T-helper 2 cell treated with Interferon-gamma antibody and Interleukin-4, amounts not matched to agents 5 μg/mL and 100 μg/mL, for 36 hours (primary cell): ENCODE measurements around the gene IKBKE.

Experiments used
- DNase-seq: peaks from one replicate; pipeline ENCODE4 v3.0.0; 2021; ENCODE audit warnings: low spot score
- H3K27ac Mint-ChIP-seq: one replicate; pipeline ENCODE4 v1.8.0; 2021; ENCODE audit warnings: mild to moderate bottlenecking, mixed read lengths
- H3K27me3 Mint-ChIP-seq: one replicate; pipeline ENCODE4 v1.8.0; 2021; ENCODE audit warnings: low read depth, mixed read lengths
- H3K36me3 Mint-ChIP-seq: one replicate; pipeline ENCODE4 v1.8.0; 2021; ENCODE audit warnings: low read depth, mixed read lengths
- H3K4me1 Mint-ChIP-seq: one replicate; pipeline ENCODE4 v1.8.0; 2021; ENCODE audit warnings: low read depth, mixed read lengths
- H3K4me3 Mint-ChIP-seq: one replicate; pipeline ENCODE4 v1.8.0; 2022; ENCODE audit warnings: mild to moderate bottlenecking, moderate library complexity, mixed read lengths
- H3K9me3 Mint-ChIP-seq: one replicate; pipeline ENCODE4 v1.8.0; 2021; ENCODE audit warnings: mixed read lengths

IKBKE gene

DNA sequence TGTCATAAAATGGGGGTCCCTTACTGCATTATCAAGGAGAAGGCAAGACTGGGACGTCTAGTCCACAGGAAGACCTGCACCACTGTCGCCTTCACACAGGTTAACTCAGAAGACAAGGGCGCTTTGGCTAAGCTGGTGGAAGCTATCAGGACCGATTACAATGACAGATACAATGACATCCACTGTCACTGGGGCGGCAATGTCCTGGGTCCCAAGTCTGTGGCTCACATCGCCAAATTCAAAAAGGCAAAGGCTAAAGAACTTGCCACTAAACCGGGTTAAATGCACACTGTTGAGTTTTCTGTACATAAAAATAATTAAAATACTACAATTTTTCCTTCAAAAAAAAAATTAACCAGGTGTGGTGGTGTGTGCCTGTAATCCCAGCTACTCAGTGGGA is 59.1 kb downstream of the IKBKE start:
- no peaks in the 10 kb centered on the region for H3K9me3 Mint-ChIP-seq
- H3K4me3 Mint-ChIP-seq, result no peak overlapping the region
- no peak for DNase-seq
- no peak overlapping the region for H3K27ac Mint-ChIP-seq
- peaks cover 6% of the 10 kb centered on the region for H3K4me1 Mint-ChIP-seq
- no peaks in the 10 kb centered on the region for H3K36me3 Mint-ChIP-seq
- H3K27me3 Mint-ChIP-seq, result no peaks in the 10 kb centered on the region

GRCh38 chr1:206532368-206532767 is 62.1 kb downstream of the IKBKE start:
- Mint-ChIP-seq H3K36me3 (no peaks in the 10 kb centered on the region), H3K4me3 (no peak overlapping the region), H3K27me3 (no peaks in the 10 kb centered on the region), H3K27ac (no peak overlapping the region), H3K4me1 (no peaks in the 10 kb centered on the region), H3K9me3 (no peaks in the 10 kb centered on the region)
- no peak for DNase-seq

DNA sequence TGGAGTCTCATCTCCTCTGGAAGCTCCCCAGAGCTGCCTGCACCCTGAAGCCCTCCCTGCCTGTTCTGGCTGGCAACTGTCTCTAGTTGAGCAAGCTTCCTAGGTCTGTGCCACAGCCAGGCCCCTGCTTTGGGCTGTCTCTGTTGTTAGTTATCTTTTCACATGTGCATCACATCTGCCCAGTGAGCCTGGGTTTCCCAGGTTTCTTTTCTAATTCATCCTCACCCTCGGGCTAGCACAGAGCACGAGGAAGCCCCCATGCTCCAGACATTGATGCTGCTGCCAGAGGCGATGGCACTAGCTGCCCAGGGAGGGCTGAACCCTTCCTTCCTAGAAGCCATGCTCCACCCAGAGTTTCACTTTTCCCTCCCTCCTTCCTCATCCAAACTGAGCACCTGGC is 64.3 kb downstream of the IKBKE start:
- no peak overlapping the region for H3K4me3 Mint-ChIP-seq
- no peak for DNase-seq
- no peaks in the 10 kb centered on the region for H3K36me3 Mint-ChIP-seq
- H3K27me3 Mint-ChIP-seq, result no peaks in the 10 kb centered on the region
- H3K9me3 Mint-ChIP-seq, result no peaks in the 10 kb centered on the region
- H3K4me1 Mint-ChIP-seq, result peaks cover 1% of the 10 kb centered on the region
- no peak overlapping the region for H3K27ac Mint-ChIP-seq

DNA sequence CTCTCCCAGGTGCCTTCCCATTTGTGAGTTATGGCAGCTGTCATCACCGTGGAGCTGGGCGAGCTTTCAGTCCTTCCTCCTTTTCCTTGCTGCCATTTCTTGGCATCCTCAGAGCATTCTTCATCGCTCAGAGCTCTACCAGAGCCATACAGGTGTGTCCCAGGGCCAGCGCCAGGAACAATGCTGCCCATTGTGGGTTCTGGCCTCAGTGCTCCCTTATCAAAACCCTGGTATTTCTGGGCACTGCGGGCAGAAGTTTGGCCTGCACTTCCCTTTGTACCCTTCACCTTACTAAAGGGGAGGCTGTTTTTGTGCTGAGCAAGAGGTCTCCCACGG is 65.5 kb downstream of the IKBKE start:
- H3K36me3 Mint-ChIP-seq, result no peaks in the 10 kb centered on the region
- H3K27me3 Mint-ChIP-seq, result no peaks in the 10 kb centered on the region
- DNase-seq, result no peak
- H3K27ac Mint-ChIP-seq, result no peak overlapping the region
- H3K4me3 Mint-ChIP-seq, result no peak overlapping the region
- H3K4me1 Mint-ChIP-seq, result peaks cover 1% of the 10 kb centered on the region
- H3K9me3 Mint-ChIP-seq, result no peaks in the 10 kb centered on the region

GRCh38 chr1:206537141-206537540 is 66.9 kb downstream of the IKBKE start:
- no peaks in the 10 kb centered on the region for H3K36me3 Mint-ChIP-seq
- H3K27ac Mint-ChIP-seq, result no peak overlapping the region
- no peaks in the 10 kb centered on the region for H3K27me3 Mint-ChIP-seq
- no peak overlapping the region for H3K4me3 Mint-ChIP-seq
- DNase-seq, result no peak
- no peaks in the 10 kb centered on the region for H3K9me3 Mint-ChIP-seq
- H3K4me1 Mint-ChIP-seq, result peaks cover 1% of the 10 kb centered on the region

DNA sequence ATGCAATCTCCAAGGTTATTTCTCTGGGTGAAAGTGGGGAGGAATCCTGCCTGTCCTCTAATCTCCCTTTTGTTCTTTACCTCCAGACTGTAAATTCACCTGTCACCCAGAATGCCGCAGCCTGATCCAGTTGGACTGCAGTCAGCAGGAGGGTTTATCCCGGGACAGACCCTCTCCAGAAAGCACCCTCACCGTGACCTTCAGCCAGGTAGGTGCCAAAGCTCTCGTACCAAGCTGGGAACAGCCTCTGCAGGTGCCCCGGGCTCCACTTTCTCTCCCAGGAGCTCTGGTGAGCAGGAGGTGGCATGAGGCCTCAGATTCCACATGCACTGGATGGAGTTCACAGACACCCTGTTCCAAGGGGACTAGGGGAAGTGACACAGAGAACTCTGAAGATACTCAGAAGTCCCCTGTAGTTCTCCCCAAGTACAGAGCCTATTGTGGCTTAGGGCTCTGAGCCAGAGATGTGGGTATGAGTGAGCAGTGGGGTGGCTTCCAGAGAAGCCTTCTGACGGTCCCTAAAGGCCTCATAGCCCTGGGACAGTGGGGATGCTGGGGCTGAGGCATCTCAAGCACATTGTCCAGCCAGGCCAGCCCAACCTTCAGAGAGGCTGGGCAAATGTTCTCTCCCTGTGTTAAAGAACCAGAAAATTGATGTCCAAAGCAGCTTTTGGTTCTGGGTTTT is 68.0 kb downstream of the IKBKE start:
- Mint-ChIP-seq H3K27ac (no peak overlapping the region), H3K9me3 (no peaks in the 10 kb centered on the region), H3K36me3 (no peaks in the 10 kb centered on the region), H3K4me1 (peaks cover 1% of the 10 kb centered on the region), H3K4me3 (no peak overlapping the region), H3K27me3 (no peaks in the 10 kb centered on the region)
- no peak for DNase-seq

DNA sequence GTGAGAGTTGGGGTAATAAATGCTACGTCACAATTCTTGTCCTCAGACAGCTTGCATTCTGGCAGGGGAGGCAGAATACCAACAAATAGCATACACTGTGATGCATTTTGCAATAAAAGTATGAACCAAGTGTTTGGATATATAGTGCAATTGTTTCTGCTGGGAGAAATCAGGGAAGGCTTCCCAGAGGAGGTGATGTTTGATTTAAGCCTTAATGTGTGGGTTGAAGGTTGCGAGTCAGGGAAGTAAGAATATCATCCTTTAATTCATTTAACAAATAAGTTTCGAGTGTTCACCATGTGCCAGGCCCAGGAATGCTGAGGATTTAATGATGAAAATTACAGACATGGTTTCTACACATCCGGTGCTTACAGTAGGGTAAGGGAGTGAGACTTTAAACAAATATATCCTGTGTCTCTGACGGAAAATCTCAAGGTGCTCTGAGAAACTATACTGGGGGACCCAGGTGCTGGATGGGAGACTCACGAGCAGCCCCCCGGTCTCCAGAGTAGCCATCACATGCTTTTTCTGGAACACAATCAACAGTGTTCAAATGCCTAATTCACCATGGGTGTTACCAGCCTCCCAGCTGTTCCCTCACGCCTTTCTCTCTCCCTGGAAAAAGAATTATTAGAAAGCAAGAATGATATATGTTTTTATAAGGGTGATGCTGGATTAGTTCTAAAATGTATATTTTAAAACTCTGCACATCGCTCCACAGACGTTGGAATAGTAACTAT is 68.8 kb downstream of the IKBKE start:
- H3K4me1 Mint-ChIP-seq, result peaks cover 1% of the 10 kb centered on the region
- H3K27me3 Mint-ChIP-seq, result no peaks in the 10 kb centered on the region
- no peaks in the 10 kb centered on the region for H3K9me3 Mint-ChIP-seq
- H3K4me3 Mint-ChIP-seq, result no peak overlapping the region
- DNase-seq, result no peak
- H3K27ac Mint-ChIP-seq, result no peak overlapping the region
- no peaks in the 10 kb centered on the region for H3K36me3 Mint-ChIP-seq

- Mint-ChIP-seq H3K36me3 (no peaks in the 10 kb centered on the region), H3K27ac (no peak overlapping the region), H3K27me3 (no peaks in the 10 kb centered on the region), H3K4me3 (no peak overlapping the region), H3K9me3 (no peaks in the 10 kb centered on the region), H3K4me1 (peaks cover 10% of the 10 kb centered on the region)
- DNase-seq, result no peak
Measured at GRCh38 chr1:206540044-206540780, 69.9 kb downstream of the IKBKE start.

DNA sequence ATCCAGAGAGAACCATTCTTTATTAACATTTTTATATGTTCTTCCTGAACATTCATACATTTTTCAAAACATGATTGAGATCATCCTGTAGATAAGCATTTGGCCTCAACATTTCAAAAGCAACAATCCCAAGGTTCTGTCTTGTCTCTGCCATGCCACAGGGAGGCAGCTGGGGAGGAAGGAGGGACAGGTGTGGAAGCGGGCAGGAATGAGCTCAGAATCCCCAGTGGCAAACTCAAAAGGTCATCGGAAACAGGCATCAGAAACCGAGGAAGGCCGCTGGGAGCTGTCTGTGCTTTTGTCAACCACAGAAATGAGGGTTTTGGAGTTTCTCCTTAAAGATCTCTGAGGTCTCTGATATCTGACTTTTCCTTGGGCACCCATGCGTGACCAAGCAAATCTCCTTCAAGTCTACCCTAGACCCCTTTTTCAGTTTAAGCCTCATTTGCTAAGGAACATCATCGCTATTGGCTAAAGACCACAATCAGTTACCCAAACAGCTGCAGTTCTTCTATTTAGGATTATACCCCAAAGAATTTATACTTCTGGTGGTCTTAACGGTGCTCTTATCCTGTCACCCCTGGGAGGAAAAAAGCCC is 71.1 kb downstream of the IKBKE start:
- Mint-ChIP-seq H3K36me3 (no peaks in the 10 kb centered on the region), H3K4me1 (peaks cover 13% of the 10 kb centered on the region), H3K4me3 (no peak overlapping the region), H3K9me3 (no peaks in the 10 kb centered on the region), H3K27me3 (no peaks in the 10 kb centered on the region), H3K27ac (no peak overlapping the region)
- DNase-seq, result no peak

- H3K9me3 Mint-ChIP-seq, result no peaks in the 10 kb centered on the region
- H3K4me3 Mint-ChIP-seq, result no peak overlapping the region
- H3K4me1 Mint-ChIP-seq, result peaks cover 14% of the 10 kb centered on the region
- no peaks in the 10 kb centered on the region for H3K36me3 Mint-ChIP-seq
- DNase-seq, result peak; percentile 66
- no peaks in the 10 kb centered on the region for H3K27me3 Mint-ChIP-seq
- peak overlapping the region; percentile 13 for H3K27ac Mint-ChIP-seq
Measured at GRCh38 chr1:206544562-206545257, 74.4 kb downstream of the IKBKE start.

DNA sequence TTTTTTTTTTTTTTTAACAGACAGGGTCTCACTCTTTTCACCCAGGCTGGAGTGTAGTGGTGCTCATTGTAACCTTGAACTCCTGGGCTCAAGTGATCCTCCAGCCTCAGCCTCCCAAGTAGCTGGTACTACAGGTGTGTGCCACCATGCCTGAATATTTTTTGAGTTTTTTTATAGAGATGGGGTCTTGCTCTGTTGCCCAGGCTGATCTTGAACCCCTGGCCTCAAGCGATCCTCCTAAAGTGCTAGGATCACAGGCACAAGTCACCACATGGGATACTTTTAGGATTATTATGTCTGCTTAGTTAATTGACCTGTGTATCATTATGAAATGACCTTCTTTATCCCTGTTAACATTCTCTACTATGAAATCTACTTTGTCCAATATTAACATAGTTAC is 75.1 kb downstream of the IKBKE start:
- Mint-ChIP-seq H3K27me3 (no peaks in the 10 kb centered on the region), H3K4me1 (peaks cover 17% of the 10 kb centered on the region), H3K27ac (no peak overlapping the region)

More for the DNA sequence above, 75.1 kb downstream of the IKBKE start:
- H3K4me3 Mint-ChIP-seq, result no peak overlapping the region
- DNase-seq, result no peak
- H3K9me3 Mint-ChIP-seq, result no peaks in the 10 kb centered on the region
- H3K36me3 Mint-ChIP-seq, result no peaks in the 10 kb centered on the region
